ENCODE results near the gene NAALADL2. TPM values are rescaled to one million over a fixed set of nuclear protein-coding genes. Genes with fewer than 3 reads are reported as not detected.

The NAALADL2 gene
- polyA plus RNA-seq, 2 of the 4 experiments (the other 2 are of a cell fraction) = 0.09 to 0.28 TPM

- H3K4me3 ChIP-seq = no peak overlapping the region
- FAIRE-seq (no peak), DNase-seq (ENCODE audit: low read depth in 1 of 2, low spot score in 1 of 2) (no peak), ATAC-seq (no peak)
- ChIA-PET CTCF (no interaction called here), POLR2A (no interaction called here)
- H3K9me3 ChIP-seq = no peaks in the 10 kb centered on the region
- 43% methylated on average over 1 of the region's 1 CpG for WGBS (ENCODE audit: missing lambda C conversion rate)
- no peak overlapping the region for H3K4me2 ChIP-seq
- no peaks in the 10 kb centered on the region for H3K4me1 ChIP-seq
- TF ChIP-seq ELK1 (IDR thresholded peaks at IDR 0.05; ENCODE audit: low read depth, low read length) (no peak), ZC3H11A (IDR thresholded peaks at IDR 0.05) (no peak), ZSCAN20 (CRISPR knock-in tag; IDR thresholded peaks at IDR 0.05) (no peak), TFCP2L1 (CRISPR knock-in tag; IDR thresholded peaks at IDR 0.05) (no peak)
- TF ChIP-seq, protein P1, sequence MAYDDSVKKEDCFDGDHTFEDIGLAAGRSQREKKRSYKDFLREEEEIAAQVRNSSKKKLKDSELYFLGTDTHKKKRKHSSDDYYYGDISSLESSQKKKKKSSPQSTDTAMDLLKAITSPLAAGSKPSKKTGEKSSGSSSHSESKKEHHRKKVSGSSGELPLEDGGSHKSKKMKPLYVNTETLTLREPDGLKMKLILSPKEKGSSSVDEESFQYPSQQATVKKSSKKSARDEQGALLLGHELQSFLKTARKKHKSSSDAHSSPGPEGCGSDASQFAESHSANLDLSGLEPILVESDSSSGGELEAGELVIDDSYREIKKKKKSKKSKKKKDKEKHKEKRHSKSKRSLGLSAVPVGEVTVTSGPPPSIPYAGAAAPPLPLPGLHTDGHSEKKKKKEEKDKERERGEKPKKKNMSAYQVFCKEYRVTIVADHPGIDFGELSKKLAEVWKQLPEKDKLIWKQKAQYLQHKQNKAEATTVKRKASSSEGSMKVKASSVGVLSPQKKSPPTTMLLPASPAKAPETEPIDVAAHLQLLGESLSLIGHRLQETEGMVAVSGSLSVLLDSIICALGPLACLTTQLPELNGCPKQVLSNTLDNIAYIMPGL (CRISPR knock-in tag; IDR thresholded peaks at IDR 0.05; ENCODE audit: borderline replicate concordance) = no peak
- TF ChIP-seq, protein P2, sequence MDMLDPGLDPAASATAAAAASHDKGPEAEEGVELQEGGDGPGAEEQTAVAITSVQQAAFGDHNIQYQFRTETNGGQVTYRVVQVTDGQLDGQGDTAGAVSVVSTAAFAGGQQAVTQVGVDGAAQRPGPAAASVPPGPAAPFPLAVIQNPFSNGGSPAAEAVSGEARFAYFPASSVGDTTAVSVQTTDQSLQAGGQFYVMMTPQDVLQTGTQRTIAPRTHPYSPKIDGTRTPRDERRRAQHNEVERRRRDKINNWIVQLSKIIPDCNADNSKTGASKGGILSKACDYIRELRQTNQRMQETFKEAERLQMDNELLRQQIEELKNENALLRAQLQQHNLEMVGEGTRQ (IDR thresholded peaks at IDR 0.05) = no peak
- TF ChIP-seq, protein P3, sequence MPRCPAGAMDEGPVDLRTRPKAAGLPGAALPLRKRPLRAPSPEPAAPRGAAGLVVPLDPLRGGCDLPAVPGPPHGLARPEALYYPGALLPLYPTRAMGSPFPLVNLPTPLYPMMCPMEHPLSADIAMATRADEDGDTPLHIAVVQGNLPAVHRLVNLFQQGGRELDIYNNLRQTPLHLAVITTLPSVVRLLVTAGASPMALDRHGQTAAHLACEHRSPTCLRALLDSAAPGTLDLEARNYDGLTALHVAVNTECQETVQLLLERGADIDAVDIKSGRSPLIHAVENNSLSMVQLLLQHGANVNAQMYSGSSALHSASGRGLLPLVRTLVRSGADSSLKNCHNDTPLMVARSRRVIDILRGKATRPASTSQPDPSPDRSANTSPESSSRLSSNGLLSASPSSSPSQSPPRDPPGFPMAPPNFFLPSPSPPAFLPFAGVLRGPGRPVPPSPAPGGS (IDR thresholded peaks at IDR 0.05) = no peak
- no peak overlapping the region for H3K27ac ChIP-seq
Observed at GRCh38 chr3:175485436-175485835, 626.3 kb downstream of the NAALADL2 start.

- Histone ChIP-seq H3K4me2 (no peak overlapping the region), H3K27ac (no peak overlapping the region), H3K4me1 (no peaks in the 10 kb centered on the region), H3K4me3 (no peak overlapping the region), H3K9me3 (no peaks in the 10 kb centered on the region)
- CTCF ChIA-PET = no interaction called here
- DNase-seq (ENCODE audit: low read depth in 1 of 2, low spot score in 1 of 2) (no peak), FAIRE-seq (no peak), ATAC-seq (no peak)
- POLR2A ChIA-PET = no interaction called here
- TF ChIP-seq MAZ (IDR thresholded peaks at IDR 0.05; ENCODE audit: borderline replicate concordance, low read depth, low read length) (no peak), CHD2 (IDR thresholded peaks at IDR 0.05; ENCODE audit: low read length, partially characterized antibody) (no peak), EHF (CRISPR knock-in tag; IDR thresholded peaks at IDR 0.05) (no peak), GATA3 (IDR thresholded peaks at IDR 0.05; ENCODE audit: borderline replicate concordance) (no peak), EP300 (IDR thresholded peaks at IDR 0.05) (no peak), ZSCAN20 (CRISPR knock-in tag; IDR thresholded peaks at IDR 0.05) (no peak), ATOH8 (CRISPR knock-in tag; IDR thresholded peaks at IDR 0.05; ENCODE audit: low read depth) (no peak), SREBF2 (IDR thresholded peaks at IDR 0.05) (no peak), HOXB13 (CRISPR knock-in tag; IDR thresholded peaks at IDR 0.05; ENCODE audit: low read depth) (no peak), PHF8 (IDR thresholded peaks at IDR 0.05; ENCODE audit: borderline replicate concordance, low read depth) (no peak), FOXS1 (CRISPR knock-in tag; IDR thresholded peaks at IDR 0.05) (no peak), CBX2 (IDR thresholded peaks at IDR 0.05; ENCODE audit: borderline replicate concordance, low read depth) (no peak), MYC (IDR thresholded peaks at IDR 0.05; ENCODE audit: borderline replicate concordance, low read length) (no peak), KDM1A (IDR thresholded peaks at IDR 0.05; ENCODE audit: low read depth) (no peak), ZC3H11A (IDR thresholded peaks at IDR 0.05) (no peak), NR3C1 (IDR thresholded peaks at IDR 0.05) (no peak), TP53 (CRISPR knock-in tag; IDR thresholded peaks at IDR 0.05) (no peak)
- TF ChIP-seq, protein P4, sequence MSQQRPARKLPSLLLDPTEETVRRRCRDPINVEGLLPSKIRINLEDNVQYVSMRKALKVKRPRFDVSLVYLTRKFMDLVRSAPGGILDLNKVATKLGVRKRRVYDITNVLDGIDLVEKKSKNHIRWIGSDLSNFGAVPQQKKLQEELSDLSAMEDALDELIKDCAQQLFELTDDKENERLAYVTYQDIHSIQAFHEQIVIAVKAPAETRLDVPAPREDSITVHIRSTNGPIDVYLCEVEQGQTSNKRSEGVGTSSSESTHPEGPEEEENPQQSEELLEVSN (IDR thresholded peaks at IDR 0.05; ENCODE audit: borderline replicate concordance, low read depth) = no peak
- TF ChIP-seq, protein P5, sequence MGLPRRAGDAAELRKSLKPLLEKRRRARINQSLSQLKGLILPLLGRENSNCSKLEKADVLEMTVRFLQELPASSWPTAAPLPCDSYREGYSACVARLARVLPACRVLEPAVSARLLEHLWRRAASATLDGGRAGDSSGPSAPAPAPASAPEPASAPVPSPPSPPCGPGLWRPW (IDR thresholded peaks at IDR 0.05) = no peak
- TF ChIP-seq, protein P6, sequence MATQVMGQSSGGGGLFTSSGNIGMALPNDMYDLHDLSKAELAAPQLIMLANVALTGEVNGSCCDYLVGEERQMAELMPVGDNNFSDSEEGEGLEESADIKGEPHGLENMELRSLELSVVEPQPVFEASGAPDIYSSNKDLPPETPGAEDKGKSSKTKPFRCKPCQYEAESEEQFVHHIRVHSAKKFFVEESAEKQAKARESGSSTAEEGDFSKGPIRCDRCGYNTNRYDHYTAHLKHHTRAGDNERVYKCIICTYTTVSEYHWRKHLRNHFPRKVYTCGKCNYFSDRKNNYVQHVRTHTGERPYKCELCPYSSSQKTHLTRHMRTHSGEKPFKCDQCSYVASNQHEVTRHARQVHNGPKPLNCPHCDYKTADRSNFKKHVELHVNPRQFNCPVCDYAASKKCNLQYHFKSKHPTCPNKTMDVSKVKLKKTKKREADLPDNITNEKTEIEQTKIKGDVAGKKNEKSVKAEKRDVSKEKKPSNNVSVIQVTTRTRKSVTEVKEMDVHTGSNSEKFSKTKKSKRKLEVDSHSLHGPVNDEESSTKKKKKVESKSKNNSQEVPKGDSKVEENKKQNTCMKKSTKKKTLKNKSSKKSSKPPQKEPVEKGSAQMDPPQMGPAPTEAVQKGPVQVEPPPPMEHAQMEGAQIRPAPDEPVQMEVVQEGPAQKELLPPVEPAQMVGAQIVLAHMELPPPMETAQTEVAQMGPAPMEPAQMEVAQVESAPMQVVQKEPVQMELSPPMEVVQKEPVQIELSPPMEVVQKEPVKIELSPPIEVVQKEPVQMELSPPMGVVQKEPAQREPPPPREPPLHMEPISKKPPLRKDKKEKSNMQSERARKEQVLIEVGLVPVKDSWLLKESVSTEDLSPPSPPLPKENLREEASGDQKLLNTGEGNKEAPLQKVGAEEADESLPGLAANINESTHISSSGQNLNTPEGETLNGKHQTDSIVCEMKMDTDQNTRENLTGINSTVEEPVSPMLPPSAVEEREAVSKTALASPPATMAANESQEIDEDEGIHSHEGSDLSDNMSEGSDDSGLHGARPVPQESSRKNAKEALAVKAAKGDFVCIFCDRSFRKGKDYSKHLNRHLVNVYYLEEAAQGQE (IDR thresholded peaks at IDR 0.05) = no peak
- WGBS (ENCODE audit: missing lambda C conversion rate) = 26% methylated on average over 6 of the region's 6 CpGs
Observed at GRCh38 chr3:175486255-175486654, 627.1 kb downstream of the NAALADL2 start.

Data from A549 (cell line).